Measurements from ENCODE around the gene CLIC2.
"Not testable (repeated sequence)": the region's sequence is repeated elsewhere in the genome, so short reads cannot be mapped to it uniquely, and the experiment has no call there.

CLIC2 gene

DNA sequence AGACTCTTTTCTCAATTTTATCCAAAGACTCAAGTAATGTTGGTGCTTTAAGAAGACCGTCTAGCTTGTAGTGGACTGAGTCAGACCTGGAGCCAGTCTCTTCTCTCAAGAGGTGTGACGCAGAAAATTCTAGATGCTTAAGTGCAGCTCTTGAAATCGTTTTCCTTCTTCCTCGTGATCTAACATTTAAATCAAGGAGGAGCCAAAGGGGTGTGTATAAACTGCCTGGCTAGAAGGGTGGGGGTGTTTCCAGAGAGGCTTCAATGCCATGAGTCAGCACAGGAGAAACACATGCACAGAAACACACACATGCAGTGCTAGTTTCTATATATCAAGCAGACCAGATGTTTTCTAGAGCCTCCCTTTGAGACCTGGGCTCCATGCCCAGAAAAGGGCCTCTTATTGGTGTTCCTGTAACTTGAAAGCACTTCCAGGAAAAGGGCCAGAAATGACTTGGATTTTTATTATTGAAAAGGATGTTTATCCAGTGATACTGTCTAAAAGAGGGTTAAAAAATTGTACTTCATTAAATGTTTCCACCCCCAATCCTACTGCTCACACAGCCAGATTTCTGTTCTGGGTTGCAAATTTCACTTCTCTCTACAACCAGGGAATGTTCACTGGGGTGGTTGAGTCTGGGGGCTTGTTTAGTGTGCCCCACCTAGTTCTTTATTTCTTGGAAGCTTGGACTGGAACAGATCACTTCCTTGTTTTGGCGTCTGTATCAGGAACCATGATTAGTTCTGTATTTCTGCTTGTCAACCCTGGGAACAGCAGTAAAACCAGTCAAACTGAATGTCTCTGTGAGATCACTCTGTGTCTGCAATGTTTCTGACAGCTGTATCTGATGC, at the start of gene CLIC2:
CLIC2 (minus strand) TSS at position 129 of the 851 bp plus-strand sequence. CDS start 187 bp downstream, outside the sequence.
- DNase-seq (ENCODE audit: low spot score) = no peak

GRCh38 chrX:155382529-155382967, 48.1 kb upstream of the CLIC2 start:
- not testable (repeated sequence) for DNase-seq (ENCODE audit: low spot score)

- DNase-seq (ENCODE audit: low spot score) = not testable (repeated sequence)
These were observed 47.6 kb upstream of the CLIC2 start, which contains the start of gene F8A2 for GRCh38 chrX:155381843-155382528. TSS of gene F8A2 (plus strand) at chrX:155382095. CDS start at chrX:155382115, 20 bp downstream.

DNA sequence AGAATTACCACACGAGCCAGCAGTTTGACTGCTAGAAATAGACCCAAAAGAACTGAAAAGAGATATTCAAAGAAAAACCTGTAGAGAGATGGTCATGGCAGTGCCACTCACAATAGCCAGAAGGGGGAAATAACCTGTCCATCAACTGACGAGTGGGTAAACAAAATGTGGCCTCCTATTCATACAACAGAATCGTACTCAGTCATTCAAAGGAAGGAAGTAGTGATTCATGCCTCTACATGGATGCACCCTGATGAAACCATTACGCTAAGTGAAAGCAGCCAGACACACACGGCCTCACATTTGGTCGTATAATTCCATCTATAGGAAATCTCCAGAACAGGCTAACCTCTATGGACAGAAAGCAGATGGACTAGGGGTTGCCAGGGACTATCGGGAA, 45.4 kb upstream of the CLIC2 start:
- not testable (repeated sequence) for DNase-seq (ENCODE audit: low spot score)

GRCh38 chrX:155373777-155374458, 39.5 kb upstream of the CLIC2 start:
- DNase-seq (ENCODE audit: low spot score) = not testable (repeated sequence)

DNA sequence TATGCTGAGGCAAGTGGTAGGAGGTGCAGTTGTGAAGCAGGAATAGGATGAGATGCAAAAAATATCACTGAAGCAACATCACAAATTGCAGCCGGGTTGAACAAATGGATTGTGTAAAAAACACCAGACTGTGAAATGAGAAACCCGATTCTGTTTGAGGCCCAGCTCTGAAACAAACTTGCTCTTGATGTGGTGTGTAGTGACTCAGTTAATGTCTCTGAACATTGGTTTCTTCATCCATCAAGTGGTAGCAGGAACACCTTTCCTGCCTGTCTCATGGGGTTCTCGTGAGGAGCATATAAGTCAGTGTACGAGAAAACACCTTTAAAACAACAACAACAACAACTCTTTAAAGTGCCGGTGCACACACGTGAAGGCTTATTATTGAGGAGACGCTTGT, 29.3 kb upstream of the CLIC2 start:
- DNase-seq (ENCODE audit: low spot score) = not testable (repeated sequence)

DNA sequence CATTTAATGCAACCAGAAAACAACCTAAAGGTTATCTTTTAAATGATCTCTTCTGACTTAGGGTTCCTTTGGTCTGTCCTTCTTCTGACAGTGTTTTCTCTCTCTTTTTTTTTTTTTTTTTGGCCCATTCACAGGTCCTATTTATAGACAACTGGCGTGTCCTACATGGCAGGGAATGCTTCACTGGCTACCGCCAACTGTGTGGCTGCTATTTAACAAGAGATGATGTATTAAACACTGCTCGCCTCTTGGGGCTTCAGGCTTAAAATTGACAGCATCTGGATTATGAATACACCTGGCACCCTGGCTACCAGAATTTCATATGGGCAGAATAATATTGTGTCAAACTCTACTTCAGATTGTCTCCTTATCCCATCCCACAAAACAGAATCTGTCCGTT, 15.0 kb upstream of the CLIC2 start:
- not testable (repeated sequence) for DNase-seq (ENCODE audit: low spot score)

GRCh38 chrX:155345689-155346088, 11.3 kb upstream of the CLIC2 start:
- DNase-seq (ENCODE audit: low spot score) = not testable (repeated sequence)

GRCh38 chrX:155335337-155335712, 911 bp upstream of the CLIC2 start:
- DNase-seq (ENCODE audit: low spot score) = not testable (repeated sequence)

DNA sequence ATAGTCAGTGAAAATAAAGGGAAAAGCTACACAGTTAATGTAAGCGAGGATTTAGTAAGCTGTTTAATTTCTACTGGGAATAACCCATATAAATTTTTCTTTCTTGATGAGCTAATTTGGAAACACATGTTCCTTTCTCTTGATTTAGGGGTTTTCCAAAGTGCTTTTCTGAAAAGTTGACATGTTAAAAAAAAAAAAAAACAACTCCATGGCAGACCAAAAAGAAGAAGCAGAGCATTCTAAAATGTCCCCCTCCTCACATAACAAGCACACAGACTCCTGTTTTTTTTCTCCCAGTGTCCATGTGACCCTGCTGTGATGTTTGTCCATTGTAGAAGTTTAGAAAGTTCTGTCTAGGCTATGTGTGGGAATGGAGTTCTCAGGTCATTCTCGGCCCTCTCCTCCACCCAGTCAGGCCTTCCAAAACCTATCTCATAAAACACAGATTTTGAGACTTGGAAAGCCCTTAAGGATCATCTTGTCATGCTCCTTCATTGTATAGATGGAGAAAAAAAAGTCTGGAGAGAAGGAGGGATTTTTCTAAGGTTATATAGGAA, 792 bp downstream of the CLIC2 start:
- DNase-seq (ENCODE audit: low spot score) = no peak

DNA sequence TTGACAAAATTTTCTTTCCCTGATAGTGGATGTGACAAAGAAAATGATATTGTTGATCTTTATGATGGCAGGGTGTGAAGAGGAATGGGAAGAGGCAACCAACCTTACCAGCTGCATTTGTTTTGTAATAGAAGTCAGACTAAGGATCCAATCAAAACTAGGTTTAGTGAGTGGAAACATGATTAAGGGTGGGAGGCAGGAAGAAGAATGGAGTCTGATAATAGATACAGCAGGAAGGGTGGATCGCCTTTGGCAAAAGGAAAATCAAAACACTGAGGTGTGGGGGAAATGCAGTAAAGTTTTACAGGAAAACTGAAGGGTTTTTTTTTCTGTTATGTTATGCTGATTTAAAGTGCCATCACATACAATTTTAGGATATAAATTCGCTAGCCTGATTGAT, 3.4 kb downstream of the CLIC2 start:
- no peak for DNase-seq (ENCODE audit: low spot score)

DNA sequence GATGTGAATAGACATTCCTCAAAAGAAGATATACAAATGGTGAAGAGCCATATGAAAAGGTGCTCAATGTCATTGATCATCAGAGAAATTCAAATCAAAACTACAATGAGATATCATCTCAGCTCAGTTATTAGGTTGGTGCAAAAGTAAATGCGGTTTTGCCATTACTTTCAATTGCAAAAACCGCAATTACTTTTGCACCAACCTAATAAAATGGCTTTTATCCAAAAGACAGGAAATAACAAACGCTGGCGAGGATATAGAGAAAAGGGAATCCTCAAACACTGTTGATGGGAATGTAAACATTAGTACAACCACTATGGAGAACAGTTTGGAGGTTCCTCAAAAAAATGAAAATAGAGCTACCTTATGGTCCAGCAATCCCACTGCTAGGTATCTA, 5.1 kb downstream of the CLIC2 start:
- DNase-seq (ENCODE audit: low spot score) = no peak

DNA sequence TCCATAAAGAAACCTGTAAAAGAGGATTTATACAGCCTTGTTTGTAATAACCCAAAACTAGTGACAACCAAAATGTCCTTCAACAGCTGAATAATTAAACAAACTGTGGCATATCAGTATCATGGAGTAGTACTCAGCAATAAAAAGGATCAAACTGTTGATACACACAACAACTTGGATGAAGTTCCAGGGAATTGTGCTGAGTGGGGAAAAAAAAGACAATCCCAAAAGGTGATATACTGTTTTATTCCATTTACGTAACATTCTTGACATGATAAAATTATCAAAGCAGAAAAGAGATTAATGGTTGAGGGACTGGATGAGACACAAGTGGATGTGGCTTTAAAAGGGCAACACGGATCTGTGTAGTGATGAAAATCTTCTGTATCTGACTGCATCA, 7.8 kb downstream of the CLIC2 start:
- no peak for DNase-seq (ENCODE audit: low spot score)

DNA sequence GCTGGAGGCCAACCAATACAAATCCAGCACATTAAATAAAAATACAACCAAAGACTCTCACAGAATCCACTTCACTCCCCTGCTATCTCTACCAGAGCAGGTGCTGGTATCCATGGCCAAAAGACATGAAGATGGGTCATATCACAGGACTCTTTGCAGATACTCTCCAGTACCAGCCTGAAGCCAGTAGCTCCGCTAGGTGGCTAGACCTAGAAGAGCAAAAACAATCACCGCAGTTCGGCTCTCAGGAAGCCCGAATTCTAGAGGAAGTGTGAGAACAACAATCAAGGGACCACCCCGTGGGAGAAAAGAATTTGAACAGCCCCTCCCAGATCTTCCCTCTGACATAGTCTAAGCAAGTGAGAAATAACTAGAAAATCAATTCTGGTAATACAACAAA, 20.2 kb downstream of the CLIC2 start:
- DNase-seq (ENCODE audit: low spot score) = no peak

- DNase-seq (ENCODE audit: low spot score) = no peak
These were observed 20.6 kb downstream of the CLIC2 start for GRCh38 chrX:155313766-155314165.

DNA sequence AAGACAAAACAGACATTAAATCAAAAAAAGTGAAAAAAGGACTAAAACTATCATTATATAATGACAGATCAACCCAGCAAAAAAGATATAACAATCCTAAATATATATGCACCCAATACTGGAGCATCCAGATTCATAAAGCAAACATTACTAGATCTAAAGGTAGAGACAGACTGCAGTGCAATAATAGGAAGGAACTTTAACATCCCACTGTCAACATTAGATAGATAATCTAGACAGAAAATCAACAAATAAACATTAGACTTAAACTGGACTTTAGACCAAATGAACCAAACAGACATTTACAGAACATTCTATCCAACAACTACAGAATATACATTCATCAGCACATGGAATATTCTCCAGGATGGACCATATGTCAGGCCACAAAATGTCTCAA, 40.6 kb downstream of the CLIC2 start:
- no peak for DNase-seq (ENCODE audit: low spot score)

- no peak for DNase-seq (ENCODE audit: low spot score)
These were observed 54.5 kb downstream of the CLIC2 start for GRCh38 chrX:155279873-155280272.

GRCh38 chrX:155270969-155271368, 63.4 kb downstream of the CLIC2 start:
- DNase-seq (ENCODE audit: low spot score) = no peak

GRCh38 chrX:155267995-155268394, 66.4 kb downstream of the CLIC2 start:
- not testable (repeated sequence) for DNase-seq (ENCODE audit: low spot score)

- no peak for DNase-seq (ENCODE audit: low spot score)
These were observed 68.0 kb downstream of the CLIC2 start for GRCh38 chrX:155266439-155266838.

GRCh38 chrX:155263854-155264628, 70.4 kb downstream of the CLIC2 start, which contains the start of gene RAB39B:
TSS of gene RAB39B (minus strand) at chrX:155264491. CDS start at chrX:155264288, 203 bp downstream.
- DNase-seq (ENCODE audit: low spot score) = peak; percentile 5
